Vagina (tissue), 2 donors: ENCODE measurements around the gene B4GALNT3.
A peak's percentile ranks its signal among the peaks of the same experiment; 100 is the strongest.

Experiments
- POLR2A ChIP-seq, 2 donors: fragments of 450-650 bp; IDR thresholded peaks; one replicate each; pipeline ENCODE4 v1.6.1; 2017; ENCODE audit warnings: antibody characterized with exemption in 2 of 2, mild to moderate bottlenecking in 2 of 2, moderate library complexity in 2 of 2
- POLR2AphosphoS5 ChIP-seq, 2 donors: sonication (generic); formaldehyde crosslinking; IDR thresholded peaks; one replicate each; pipeline ENCODE4 v1.9.0; 2017; ENCODE audit warnings: antibody characterized with exemption in 2 of 2, mild to moderate bottlenecking in 2 of 2, low read depth in 1 of 2; ENCODE audit not compliant: insufficient read depth in 1 of 2
- TF ChIP-seq, protein P1 (sequence below), 3 experiments: fragments of 450-650 bp in 2 of 3; fragments of 200-600 bp in 1 of 3; sonication (generic) in 1 of 3; IDR thresholded peaks; one replicate each; pipeline ENCODE4 v1.5.1; 2017 to 2019; ENCODE audit warnings: antibody characterized with exemption in 3 of 3, mild to moderate bottlenecking in 2 of 3, moderate library complexity in 2 of 3

DNA sequence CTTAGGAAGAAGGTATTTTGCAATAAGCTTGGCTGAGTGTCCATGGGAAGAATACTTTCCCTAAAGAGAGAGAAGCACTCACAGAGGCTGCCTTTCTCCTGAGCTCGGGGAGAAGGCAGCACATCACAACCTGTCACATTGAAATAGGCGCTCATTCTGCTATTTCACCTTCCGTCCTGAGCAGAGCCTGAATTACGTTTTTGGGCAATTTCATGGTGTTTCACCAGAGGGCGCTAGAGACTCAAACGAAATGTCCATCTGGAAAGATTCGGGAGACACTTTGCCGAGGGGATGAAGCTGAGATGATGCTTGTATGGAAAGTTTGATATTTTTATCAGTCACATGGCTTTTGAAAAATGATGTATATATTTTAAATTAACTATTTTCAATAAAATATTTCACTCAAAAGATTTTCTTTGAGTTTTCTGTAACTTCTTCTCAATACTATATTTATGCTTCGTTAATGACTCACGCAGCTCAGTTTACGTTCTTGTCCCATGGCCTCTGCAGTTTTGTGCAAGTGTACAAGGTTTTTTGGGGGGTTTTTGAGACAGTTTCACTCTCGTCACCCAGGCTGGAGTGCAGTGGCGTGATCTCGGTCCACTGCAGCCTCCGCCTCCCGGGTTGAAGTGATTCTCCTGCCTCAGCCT lies 17.4 kb upstream of the B4GALNT3 start:
- TF ChIP-seq, protein P1, sequence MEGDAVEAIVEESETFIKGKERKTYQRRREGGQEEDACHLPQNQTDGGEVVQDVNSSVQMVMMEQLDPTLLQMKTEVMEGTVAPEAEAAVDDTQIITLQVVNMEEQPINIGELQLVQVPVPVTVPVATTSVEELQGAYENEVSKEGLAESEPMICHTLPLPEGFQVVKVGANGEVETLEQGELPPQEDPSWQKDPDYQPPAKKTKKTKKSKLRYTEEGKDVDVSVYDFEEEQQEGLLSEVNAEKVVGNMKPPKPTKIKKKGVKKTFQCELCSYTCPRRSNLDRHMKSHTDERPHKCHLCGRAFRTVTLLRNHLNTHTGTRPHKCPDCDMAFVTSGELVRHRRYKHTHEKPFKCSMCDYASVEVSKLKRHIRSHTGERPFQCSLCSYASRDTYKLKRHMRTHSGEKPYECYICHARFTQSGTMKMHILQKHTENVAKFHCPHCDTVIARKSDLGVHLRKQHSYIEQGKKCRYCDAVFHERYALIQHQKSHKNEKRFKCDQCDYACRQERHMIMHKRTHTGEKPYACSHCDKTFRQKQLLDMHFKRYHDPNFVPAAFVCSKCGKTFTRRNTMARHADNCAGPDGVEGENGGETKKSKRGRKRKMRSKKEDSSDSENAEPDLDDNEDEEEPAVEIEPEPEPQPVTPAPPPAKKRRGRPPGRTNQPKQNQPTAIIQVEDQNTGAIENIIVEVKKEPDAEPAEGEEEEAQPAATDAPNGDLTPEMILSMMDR (IDR thresholded peaks at IDR 0.05), result peak; percentile 49 to 71 (median 65)
- TF ChIP-seq POLR2A (IDR thresholded peaks at IDR 0.05) (no peak), POLR2AphosphoS5 (IDR thresholded peaks at IDR 0.05; ENCODE audit: insufficient read depth in 1 of 2, low read depth in 1 of 2) (no peak)
